HepG2 (cell line): Measurements from ENCODE around the gene GJA8. TPM values are rescaled to one million over a fixed set of nuclear protein-coding genes. Genes with fewer than 3 reads are reported as not detected.

Experiments
- ATAC-seq: fragments of 200-7000 bp; cut with Tn5 transposase; 3 replicates; pipeline ENCODE4 v1.9.1; 2020; ENCODE audit warnings: mild to moderate bottlenecking, moderate library complexity
- BruUV-seq: library from RNA; stranded (reverse); fragments of 400-500 nt; replicated peaks from 2 replicates; lab custom pipeline; 2021; lab: Mats Ljungman, UMichigan
- CTCF ChIA-PET: fragments of 300-600 bp; formaldehyde crosslinking; extraction: SDS; loops from one replicate; lab custom pipeline; 2021; ENCODE audit warnings: low total read pairs, inconsistent platforms, low intra/inter-chr PET ratio; lab: Yijun Ruan, JAX
- POLR2A ChIA-PET: fragments of 350-600 bp; sonication (Branson Sonifier 250); formaldehyde crosslinking; loops from one replicate; lab custom pipeline; 2020; ENCODE audit warnings: antibody characterized with exemption, inconsistent platforms; lab: Yijun Ruan, JAX
- DNase-seq: peaks from one replicate; pipeline ENCODE4 v3.0.0-alpha.2; 2015; ENCODE audit warnings: low spot score
- FAIRE-seq: peaks from 3 replicates; lab custom pipeline; 2011; peaks lifted over from hg19 to GRCh38; lab: Jason Lieb, UNC
- H2AFZ ChIP-seq: one replicate; pipeline ENCODE4 v1.6.1; 2011; ENCODE audit warnings: low read length, inconsistent platforms
- H3K27ac ChIP-seq: fragments of 300-600 bp; 3 replicates; pipeline ENCODE4 v1.8.0; 2011; ENCODE audit warnings: mixed run types, mild to moderate bottlenecking, mixed read lengths, low read length, inconsistent platforms; ENCODE audit not compliant: insufficient read depth; ENCODE audit errors: extremely low read length
- H3K27me3 ChIP-seq, 2 experiments: fragments of 200-600 bp in 1 of 2; 2 replicates in 1 of 2; 3 replicates in 1 of 2; pipeline versions ENCODE4 v1.6.0 to v1.8.0; 2011; ENCODE audit warnings: low read length in 2 of 2, mild to moderate bottlenecking in 2 of 2, moderate library complexity in 2 of 2, inconsistent platforms in 1 of 2; ENCODE audit not compliant: insufficient read depth in 2 of 2, control insufficient read depth in 1 of 2
- H3K36me3 ChIP-seq, 2 experiments: fragments of 200-600 bp in 1 of 2; replicated peaks in 1 of 2; 2 replicates in 1 of 2; 3 replicates in 1 of 2; pipeline versions ENCODE4 v1.5.1 to v1.8.0; 2011; ENCODE audit warnings: low read length in 2 of 2, inconsistent platforms in 1 of 2; ENCODE audit not compliant: insufficient read depth in 2 of 2, control insufficient read depth in 1 of 2
- H3K4me1 ChIP-seq: 2 replicates; pipeline ENCODE4 v1.5.1; 2012; ENCODE audit warnings: low read length, inconsistent platforms; ENCODE audit not compliant: insufficient read depth
- H3K4me2 ChIP-seq: 2 replicates; pipeline ENCODE4 v1.6.0; 2011; ENCODE audit warnings: low read depth, low read length, inconsistent platforms
- H3K4me3 ChIP-seq, 3 experiments: fragments of 200-600 bp in 1 of 3; sonication (generic), shearing (Covaris generic) in 1 of 3; replicated peaks in 1 of 3; 2 replicates each; pipeline ENCODE4 v1.5.1; 2011 to 2016; ENCODE audit warnings: low read length in 3 of 3, inconsistent platforms in 2 of 3, low read depth in 2 of 3, mild to moderate bottlenecking in 2 of 3, control low read depth in 1 of 3, mixed read lengths in 1 of 3; ENCODE audit not compliant: insufficient read depth in 1 of 3
- H3K79me2 ChIP-seq: one replicate; pipeline ENCODE4 v1.6.1; 2011; ENCODE audit warnings: low read length, inconsistent platforms; ENCODE audit not compliant: insufficient read depth
- H3K9ac ChIP-seq: 2 replicates; pipeline ENCODE4 v1.6.0; 2011; ENCODE audit warnings: mild to moderate bottlenecking, low read depth, low read length, inconsistent platforms; ENCODE audit not compliant: insufficient read depth
- H3K9me3 ChIP-seq: 2 replicates; pipeline ENCODE4 v1.5.1; 2012; ENCODE audit warnings: mild to moderate bottlenecking, low read length
- H4K20me1 ChIP-seq: 2 replicates; pipeline ENCODE4 v1.6.0; 2011; ENCODE audit warnings: inconsistent platforms, mild to moderate bottlenecking, low read length, moderate library complexity; ENCODE audit not compliant: insufficient read depth
- CTCF ChIP-seq: sonication (generic); formaldehyde crosslinking; IDR thresholded peaks from 2 replicates; pipeline ENCODE4 v1.5.0; 2020; ENCODE audit warnings: mild to moderate bottlenecking, missing genetic modification reagents, moderate library complexity
- FOXK1 ChIP-seq: sonication (generic); formaldehyde crosslinking; IDR thresholded peaks from 2 replicates; pipeline ENCODE4 v1.4.0; 2020; ENCODE audit warnings: low read depth, missing genetic modification reagents, borderline replicate concordance
- IRF2 ChIP-seq: IDR thresholded peaks from 2 replicates; pipeline ENCODE4 v1.6.1; 2018; ENCODE audit warnings: missing genetic modification reagents, missing compliant biosample characterization
- NFATC3 ChIP-seq: sonication (generic); formaldehyde crosslinking; IDR thresholded peaks from 2 replicates; pipeline ENCODE4 v1.5.1; 2020; ENCODE audit warnings: mild to moderate bottlenecking, missing genetic modification reagents
- RAD21 ChIP-seq: fragments of 450-650 bp; formaldehyde crosslinking; IDR thresholded peaks from 2 replicates; pipeline ENCODE4 v1.5.0; 2020; ENCODE audit warnings: mild to moderate bottlenecking
- SMC3 ChIP-seq: IDR thresholded peaks from 2 replicates; pipeline ENCODE4 v1.6.1; 2011; ENCODE audit warnings: low read length, improper control_type of control experiment
- STAG1 ChIP-seq: sonication (generic); formaldehyde crosslinking; IDR thresholded peaks from 2 replicates; pipeline ENCODE4 v1.4.0; 2020; ENCODE audit warnings: missing genetic modification reagents
- TEAD3 ChIP-seq: optimal IDR thresholded peaks from 2 replicates; pipeline ENCODE3; 2016; ENCODE audit warnings: borderline replicate concordance
- ZNF446 ChIP-seq: sonication (generic); formaldehyde crosslinking; IDR thresholded peaks from 2 replicates; pipeline ENCODE4 v1.5.0; 2020; ENCODE audit warnings: mild to moderate bottlenecking, missing genetic modification reagents
- WGBS: methylation state at CpG from one replicate; pipeline ENCODE4 v1.1.6; 2017; ENCODE audit warnings: low lambda C conversion rate; 5-methylcytosine and 5-hydroxymethylcytosine counted together
- in situ Hi-C: cut with HindIII; loops from 2 replicates; pipeline ENCODE4 v1.10.0; 2017; ENCODE audit warnings: low pct_unique_long_range_greater_than_20kb; ENCODE audit not compliant: extremely low pct_ligation_motif_present
- intact Hi-C: fragments of 100-400 bp; cut with micrococcal nuclease; formaldehyde crosslinking; loops from one replicate; pipeline ENCODE4 v1.10.0; 2022; ENCODE audit not compliant: unreplicated experiment
- polyA plus RNA-seq, 8 experiments: library from polyadenylated mRNA; depleted of rRNA in 3 of 8; stranded (reverse) in 7 of 8; unstranded in 1 of 8; fragments of >200 nt; fragmentation: Illumina TruSeq in 4 of 8; extraction: Trizol in 4 of 8; gene quantifications; 2 replicates each; pipeline versions ENCODE4 v1.2.1 to v1.2.3, GENCODE V29; 2011 to 2016; ENCODE audit warnings: low read depth in 4 of 8, missing spikeins in 1 of 8, mixed read lengths in 1 of 8; ENCODE audit not compliant: insufficient read depth in 1 of 8
- total RNA-seq, 5 experiments: library from RNA; depleted of rRNA; stranded (reverse); fragments of >200 nt; fragmentation: Illumina TruSeq; extraction: Trizol; gene quantifications; 2 replicates each; pipeline ENCODE4 v1.2.3, GENCODE V29; 2016; ENCODE audit warnings: low read depth in 1 of 5

Gene GJA8
- total and polyA plus RNA-seq, 2 of the 13 experiments (the other 11 are each of a cell fraction or from before 2014, with no cell fraction given), result not detected

GRCh38 chr1:147892731-147893214 is 9.8 kb upstream of the GJA8 start:
- Histone ChIP-seq H3K9ac (no peak overlapping the region), H3K4me2 (no peak overlapping the region), H3K36me3 (no peaks in the 10 kb centered on the region), H3K27me3 (no peaks in the 10 kb centered on the region; a peak in 1 of 5 replicates), H3K9me3 (no peaks in the 10 kb centered on the region), H4K20me1 (no peaks in the 10 kb centered on the region), H3K79me2 (no peaks in the 10 kb centered on the region), H3K4me3 (no peak overlapping the region), H2AFZ (no peak overlapping the region), H3K27ac (no peak overlapping the region), H3K4me1 (no peaks in the 10 kb centered on the region)
- 7% methylated on average over 1 of the region's 1 CpG for WGBS
- ChIA-PET POLR2A (interaction anchor here (0.9 kb wide), 1 partner anchor 172 kb away, joined by 3 read pairs; no protein-coding TSS in a partner anchor), CTCF (interaction anchor here (0.7 to 2.4 kb wide), 4 partner anchors 169 to 397 kb away, joined by 5 to 26 read pairs (median 6); no protein-coding TSS in a partner anchor)
- no TSS peak for BruUV-seq
- peak; percentile 87 for TF ChIP-seq SMC3
- TF ChIP-seq TEAD3 (CRISPR knock-in tag), result peak; percentile 83
- TF ChIP-seq NFATC3 (CRISPR knock-in tag), result no peak
- no peak for TF ChIP-seq ZNF446
- peak; percentile 85 for TF ChIP-seq CTCF (CRISPR knock-in tag)
- peak; percentile 40; the same call in 1 of the 2 replicates for TF ChIP-seq FOXK1 (CRISPR knock-in tag)
- peak; percentile 72 for TF ChIP-seq RAD21
- TF ChIP-seq IRF2, result 0 out of 2 replicates have a peak, but pooled peaks have one; percentile 42
- peak; percentile 89 for TF ChIP-seq STAG1
- intact Hi-C loops, result loop anchor here (2.0 to 10.0 kb wide), 3 partner anchors 52 to 398 kb away; no protein-coding TSS in a partner anchor
- in situ Hi-C loops, result loop anchor here (5.0 to 10.0 kb wide), 2 partner anchors 170 to 398 kb away; no protein-coding TSS in a partner anchor
- FAIRE-seq (peak; percentile 85), DNase-seq (peak; percentile 28), ATAC-seq (0 out of 3 replicates have a peak, but pooled peaks have one; percentile 31)
